Pons (tissue), 1 donor: Measurements from ENCODE around the gene ERP44.
A peak's percentile ranks its signal among the peaks of the same experiment; 100 is the strongest.
"Not testable (repeated sequence)": the region's sequence is repeated elsewhere in the genome, so short reads cannot be mapped to it uniquely, and the experiment has no call there.

Source experiments
- DNase-seq: peaks from one replicate; pipeline ENCODE4 v3.0.0-alpha.2; 2016; ENCODE audit warnings: low spot score

Gene ERP44

GRCh38 chr9:100100146-100100667 is 1.4 kb upstream of the ERP44 start:
- no peak for DNase-seq

DNA sequence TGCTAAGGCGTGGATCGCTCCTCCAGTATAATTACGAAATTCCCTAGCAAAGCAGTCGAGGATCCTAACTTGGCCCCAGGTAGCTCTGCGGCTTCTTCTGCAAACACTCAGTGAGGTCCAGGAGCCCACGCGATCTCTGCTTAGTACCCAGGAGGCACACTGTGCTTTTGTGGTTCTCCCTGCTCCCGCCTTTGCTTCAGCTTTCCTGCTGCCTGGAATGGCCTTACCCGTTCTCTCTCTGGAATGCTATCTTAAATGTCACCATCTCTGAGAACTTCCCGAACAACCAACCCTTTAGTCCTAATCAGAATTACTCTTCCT is 882 bp upstream of the ERP44 start:
- DNase-seq = no peak

DNA sequence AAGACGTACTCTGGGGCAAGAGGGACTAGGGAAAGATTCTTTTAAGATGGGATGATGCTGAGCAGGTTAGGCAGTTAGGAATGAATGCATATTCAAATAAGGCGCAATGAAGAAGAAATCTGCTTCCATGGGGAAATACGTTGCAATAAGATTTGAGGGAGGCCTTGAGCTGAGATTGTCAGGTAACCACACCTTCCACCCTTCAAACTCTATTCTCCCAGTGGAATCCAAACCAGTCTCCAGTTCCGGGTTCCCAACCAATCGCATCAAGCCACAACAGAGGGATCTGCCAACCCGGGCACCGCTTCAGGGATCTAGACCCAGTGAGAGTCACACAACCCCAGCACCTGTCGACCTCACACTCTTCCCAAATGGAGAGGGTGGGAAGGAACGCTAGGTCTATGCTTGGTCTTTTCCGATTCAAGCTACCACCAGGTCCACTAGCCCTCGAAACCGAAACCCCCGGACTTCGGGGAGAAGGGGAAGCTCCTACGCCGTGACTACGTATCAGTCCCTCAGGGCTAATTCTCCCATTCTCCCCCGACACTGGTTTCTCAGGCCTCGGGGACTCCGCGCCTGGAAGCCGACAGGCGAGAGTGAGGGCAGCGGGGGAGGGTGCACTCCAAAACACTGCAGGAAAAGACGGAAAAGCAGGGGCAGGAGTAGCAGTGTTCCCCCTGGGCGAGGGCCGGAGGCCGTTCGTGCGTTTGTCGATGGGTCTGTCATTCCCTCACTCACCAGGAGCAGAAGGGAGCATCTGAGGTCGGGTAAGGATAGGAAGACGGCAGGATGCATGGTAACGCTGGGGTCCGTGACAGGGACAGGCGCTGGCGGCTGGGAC is 534 bp downstream of the ERP44 start:
- DNase-seq = peak; percentile 55

GRCh38 chr9:100096378-100096916 is 2.4 kb downstream of the ERP44 start:
- DNase-seq = no peak

DNA sequence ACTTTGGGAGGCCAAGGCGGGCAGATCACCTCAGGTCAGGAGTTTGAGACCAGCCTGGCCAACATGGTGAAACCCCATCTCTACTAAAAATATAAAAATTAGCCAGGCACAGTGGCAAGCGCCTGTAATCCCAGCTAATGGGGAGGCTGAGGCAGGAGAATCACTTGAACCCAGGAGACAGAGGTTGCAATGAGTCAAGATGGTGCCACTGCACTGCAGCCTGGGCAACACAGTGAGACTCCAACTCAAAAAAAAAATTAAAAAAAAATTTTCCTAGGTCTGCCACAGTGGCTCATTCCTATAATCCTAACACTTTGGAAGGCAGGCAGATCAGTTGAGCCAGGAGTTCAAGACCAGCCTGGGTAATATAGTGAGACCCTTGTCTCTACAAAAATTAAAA is 4.4 kb downstream of the ERP44 start:
- not testable (repeated sequence) for DNase-seq

- no peak for DNase-seq
Measured at GRCh38 chr9:100092066-100092465, 6.7 kb downstream of the ERP44 start.

DNA sequence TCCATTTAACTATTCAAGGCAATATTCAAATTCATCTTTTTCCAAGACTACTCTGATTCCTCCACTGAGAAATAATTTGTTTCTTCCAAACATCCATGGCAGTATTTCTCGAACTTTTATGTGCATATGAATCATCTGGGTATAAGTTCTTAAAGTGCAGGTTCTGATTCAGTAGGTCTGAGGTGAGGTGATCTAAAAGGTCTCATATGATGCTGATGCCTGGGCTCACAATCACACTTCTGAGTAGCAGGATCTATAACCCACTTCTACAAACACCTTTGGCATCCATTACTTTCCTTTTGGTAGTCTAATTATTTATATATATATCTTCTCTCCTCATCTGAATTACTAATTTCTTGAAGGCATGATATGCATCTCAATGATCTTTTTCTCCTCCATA is 7.2 kb downstream of the ERP44 start:
- no peak for DNase-seq

DNA sequence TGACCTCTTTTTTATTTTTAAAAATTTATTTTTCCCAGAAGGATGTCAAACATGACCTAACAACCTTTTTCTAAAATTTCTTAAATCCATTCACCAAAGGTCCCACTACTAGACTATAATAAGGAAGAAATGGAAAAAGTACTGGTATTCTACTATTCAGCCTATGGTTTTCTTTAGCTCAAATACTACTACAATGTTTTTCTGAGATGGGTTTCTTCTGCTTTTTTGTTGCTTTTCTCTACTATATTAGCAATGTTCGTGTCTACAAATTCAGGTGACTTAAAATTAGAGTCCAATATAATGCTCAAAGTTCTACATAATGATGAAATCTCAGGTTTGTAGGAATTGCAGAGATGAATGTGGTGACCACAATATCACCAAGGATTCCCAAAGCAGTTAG is 7.9 kb downstream of the ERP44 start:
- DNase-seq = no peak

DNA sequence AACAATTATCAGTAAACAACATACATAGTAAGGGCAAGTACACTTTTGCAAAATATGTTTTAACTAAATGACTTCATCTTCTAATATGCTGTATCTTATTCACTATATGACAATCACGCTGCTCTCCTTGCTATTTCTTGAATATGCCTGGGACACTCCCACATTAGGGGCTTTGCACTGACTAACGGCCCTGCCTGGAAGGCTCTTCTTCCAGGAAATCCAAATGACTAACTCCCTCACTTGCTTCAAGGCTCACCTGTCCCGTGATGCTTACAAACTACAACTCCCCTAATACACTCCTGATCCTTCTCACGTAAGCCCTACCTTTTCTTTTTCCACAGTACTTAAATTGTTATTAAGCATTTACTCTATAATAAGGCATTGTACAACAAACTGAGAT is 10.6 kb downstream of the ERP44 start:
- DNase-seq = no peak

GRCh38 chr9:100087218-100087617 is 11.6 kb downstream of the ERP44 start:
- no peak for DNase-seq

- DNase-seq = no peak
Measured at GRCh38 chr9:100086097-100086635, 12.6 kb downstream of the ERP44 start.

DNA sequence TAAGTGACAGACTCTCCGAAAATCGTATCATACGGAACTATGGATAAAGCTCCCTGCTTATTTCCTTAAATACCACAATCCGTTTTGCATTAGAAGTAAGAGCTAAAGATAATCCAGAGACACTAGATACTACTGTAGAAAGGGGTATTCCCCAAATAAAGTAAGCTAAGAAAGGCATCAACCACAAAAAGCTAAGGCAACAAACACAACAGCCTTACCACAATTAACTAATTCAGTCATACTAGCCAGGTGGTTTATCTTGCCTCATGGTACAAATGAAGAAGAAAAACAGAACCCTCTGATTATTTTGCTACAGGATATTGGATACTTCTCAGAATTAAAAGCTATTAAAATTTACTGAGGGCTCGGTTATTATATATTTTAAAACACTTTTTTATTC is 14.1 kb downstream of the ERP44 start:
- DNase-seq = no peak

- DNase-seq = no peak
Measured at GRCh38 chr9:100084128-100084453, 14.7 kb downstream of the ERP44 start.

DNA sequence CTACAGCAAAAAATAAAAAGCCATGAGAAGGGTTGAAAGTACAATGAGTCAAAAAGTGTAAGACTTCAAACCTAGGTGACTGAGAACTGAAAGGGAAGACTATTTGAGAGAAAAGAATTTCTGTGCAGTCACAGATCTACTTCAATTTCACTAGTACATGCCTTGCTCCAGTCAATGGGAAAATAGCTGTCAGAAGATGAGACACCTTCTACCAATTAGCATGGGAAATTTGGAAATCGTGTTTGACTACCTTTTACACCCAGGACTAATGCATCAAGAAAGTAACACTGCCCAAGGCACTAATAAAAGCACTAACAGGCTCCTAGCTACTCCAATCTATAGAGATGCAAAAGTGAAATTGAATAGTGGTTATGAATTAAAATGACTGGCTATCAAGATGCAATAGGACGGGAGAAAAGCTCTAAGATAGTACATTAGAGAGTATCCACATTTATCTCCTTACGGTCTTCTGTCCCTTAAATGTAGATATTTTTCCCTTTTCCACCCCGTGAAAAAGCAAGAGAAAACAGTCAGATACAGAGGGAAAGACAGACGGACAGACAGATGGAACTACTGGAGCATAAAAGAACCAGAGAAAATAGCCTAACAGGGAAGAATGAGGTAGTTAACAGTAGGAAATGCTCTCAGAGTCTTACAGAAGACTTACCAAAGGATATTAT is 15.2 kb downstream of the ERP44 start:
- no peak for DNase-seq

DNA sequence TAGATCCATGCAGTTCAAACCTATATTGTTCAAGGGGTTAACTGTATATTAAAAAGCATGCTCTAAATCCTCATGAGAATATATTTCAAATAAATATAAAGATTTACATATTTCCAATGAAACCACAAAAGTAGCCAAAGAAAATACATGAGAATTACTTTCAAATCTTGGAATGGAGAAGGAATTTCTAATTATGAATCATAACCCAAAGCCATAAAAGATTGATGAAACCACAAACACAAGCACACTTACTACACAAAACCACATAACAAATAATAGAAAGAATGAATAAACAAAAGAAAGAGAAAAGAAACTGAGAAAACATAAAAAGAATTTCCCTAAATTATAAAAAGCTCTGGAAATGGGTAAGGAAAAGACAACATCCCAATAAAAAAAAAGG is 16.0 kb downstream of the ERP44 start:
- DNase-seq = no peak

DNA sequence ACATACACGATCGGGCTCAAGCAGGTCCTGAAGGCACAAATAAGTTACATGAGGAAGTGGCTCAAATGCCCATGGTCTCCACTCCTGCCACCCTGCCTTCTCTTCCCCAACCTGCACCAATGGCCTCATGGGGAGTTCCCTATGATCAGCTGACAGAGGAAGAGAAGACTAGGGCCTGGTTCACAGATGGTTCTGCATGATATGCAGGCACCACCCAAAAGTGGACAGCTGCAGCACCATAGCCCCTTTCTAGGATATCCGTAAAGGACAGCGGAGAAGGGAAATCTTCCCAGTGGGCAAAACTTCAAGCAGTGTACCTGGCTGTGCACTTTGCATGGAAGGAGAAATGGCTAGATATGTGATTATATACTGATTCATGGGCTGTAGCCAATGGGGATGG is 22.5 kb downstream of the ERP44 start:
- DNase-seq = not testable (repeated sequence)

DNA sequence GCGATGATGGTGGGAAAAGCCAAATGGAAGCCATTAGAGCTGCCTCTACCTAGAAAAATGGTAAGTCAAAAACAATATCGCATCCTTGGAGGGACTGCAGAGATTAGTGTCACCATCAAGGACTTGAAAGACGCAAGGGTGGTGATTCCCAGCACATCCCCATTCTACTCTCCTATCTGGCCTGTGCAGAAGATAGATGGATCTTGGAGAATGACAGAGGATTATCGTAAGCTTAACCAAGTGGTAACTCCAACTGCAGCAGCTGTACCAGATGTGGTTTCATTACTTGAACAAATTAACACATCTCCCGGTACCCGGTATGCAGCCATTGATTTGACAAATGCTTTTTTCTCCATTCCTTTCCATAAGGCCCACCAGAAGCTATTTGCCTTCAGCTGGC is 23.8 kb downstream of the ERP44 start:
- DNase-seq = no peak

DNA sequence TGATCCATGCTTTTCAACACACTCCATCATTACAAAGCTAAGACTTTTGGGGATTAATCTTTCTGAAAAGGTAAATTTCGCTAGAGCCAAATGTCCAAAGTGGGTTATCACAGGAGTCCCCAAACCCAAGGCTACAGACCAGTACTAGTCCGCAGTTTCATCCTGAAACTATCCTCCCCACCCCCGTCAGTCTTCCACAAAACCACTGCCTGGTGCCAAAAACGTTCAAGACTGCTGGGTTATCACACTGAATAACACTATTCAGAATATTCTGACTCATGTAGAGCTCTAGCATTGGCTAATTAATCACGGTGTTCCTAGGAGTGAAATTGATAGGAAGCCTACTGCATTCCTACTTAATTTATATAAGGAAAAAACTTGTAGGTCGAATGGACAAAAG is 24.7 kb downstream of the ERP44 start:
- peak; percentile 40 for DNase-seq

DNA sequence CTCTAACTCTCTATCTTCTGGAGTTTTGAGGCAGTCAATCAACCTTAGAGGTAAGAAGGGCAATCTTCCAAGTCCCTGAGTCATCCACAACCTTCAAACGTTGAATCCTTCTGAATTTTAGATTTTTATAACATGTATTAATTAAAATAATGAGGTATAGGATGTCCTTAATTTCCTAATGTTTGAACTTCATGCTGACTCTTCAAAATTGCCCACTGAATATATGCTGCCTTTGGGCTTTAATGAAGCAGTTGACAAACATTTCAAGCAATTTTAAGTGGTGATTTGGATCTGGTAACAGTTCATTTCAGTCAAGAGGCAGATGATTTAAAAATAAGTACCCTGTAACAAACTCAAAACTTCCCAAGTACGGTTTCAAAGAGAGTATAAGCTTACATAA is 26.0 kb downstream of the ERP44 start:
- DNase-seq = no peak

GRCh38 chr9:100071271-100071670 is 27.5 kb downstream of the ERP44 start:
- no peak for DNase-seq

DNA sequence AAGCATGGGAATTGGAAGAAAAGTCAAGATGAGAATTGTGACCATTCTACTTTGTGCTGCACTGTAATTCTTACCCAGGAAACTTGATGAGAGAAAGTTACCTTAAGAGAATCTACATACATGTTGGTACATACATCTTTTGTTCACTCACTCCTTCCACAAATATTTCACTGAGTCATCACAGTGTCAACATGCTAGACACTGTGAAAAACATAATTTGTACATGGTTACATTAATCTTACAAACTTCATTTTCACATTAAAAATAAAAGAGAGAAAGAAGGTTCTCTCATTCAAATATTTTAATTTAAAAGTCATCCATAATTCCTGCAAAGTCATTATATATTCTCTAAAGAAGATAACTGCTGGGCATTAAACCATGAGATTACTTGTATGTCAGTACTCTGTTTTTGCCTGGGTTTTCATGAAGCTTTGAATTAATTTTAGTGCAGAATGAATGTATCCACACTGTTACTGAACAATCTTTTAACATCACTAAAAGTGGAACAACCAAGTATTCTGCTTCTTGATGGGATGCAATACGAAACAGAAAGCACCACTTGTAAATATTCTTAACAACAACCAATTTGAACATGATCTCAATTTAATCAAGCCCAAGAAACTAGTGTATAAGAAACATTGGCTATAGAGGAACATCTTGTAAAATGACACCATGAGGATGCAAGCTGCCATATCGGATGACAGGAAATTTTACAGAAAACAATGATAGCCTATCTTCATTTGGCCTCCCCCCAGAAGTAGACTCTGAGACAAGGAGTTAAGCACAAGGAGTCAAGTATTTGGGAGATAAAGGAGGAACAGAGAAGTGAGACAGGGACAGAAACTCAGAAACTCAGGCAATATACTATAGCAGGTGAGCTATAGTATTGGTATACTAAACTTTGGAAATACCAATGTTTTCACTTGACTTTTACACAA is 28.4 kb downstream of the ERP44 start:
- DNase-seq = no peak

DNA sequence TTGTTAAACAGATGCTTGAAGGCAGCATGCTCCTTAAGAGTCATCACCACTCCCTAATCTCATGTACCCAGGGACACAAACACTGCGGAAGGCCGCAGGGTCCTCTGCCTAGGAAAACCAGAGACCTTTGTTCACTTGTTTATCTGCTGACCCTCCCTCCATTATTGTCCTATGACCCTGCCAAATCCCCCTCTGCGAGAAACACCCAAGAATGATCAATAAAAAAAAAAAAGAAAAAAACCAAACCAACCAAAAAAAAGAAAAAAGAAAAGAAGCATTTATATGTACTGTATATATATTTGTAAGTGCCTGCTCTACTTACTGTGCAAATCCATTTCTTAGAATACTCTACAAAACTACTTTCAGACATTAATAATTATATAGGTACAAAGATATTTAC is 29.7 kb downstream of the ERP44 start:
- not testable (repeated sequence) for DNase-seq
